Measurements from ENCODE around the gene RPL21.
"Not testable (repeated sequence)": the region's sequence is repeated elsewhere in the genome, so short reads cannot be mapped to it uniquely, and the experiment has no call there.

The RPL21 gene

DNA sequence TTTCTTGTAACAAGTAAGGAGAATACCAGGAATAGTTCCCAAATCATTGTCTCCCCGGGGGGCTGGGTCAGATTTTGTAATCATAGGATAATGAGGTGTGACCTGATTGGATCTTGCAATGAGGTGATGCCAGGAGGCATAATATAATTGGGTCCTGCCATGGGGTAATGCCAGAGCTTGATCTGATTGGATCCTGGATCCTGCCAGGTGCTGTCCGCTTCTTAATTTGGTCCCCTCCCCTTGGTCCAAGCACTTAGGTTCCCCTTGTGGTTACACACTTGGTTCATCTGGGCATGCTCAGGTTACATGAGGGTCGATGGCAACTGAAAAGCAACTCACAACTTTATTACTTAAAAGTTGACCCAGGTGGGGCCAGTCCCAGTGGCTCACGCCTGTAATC lies 39.4 kb downstream of the RPL21 start:
- no peak for DNase-seq

DNA sequence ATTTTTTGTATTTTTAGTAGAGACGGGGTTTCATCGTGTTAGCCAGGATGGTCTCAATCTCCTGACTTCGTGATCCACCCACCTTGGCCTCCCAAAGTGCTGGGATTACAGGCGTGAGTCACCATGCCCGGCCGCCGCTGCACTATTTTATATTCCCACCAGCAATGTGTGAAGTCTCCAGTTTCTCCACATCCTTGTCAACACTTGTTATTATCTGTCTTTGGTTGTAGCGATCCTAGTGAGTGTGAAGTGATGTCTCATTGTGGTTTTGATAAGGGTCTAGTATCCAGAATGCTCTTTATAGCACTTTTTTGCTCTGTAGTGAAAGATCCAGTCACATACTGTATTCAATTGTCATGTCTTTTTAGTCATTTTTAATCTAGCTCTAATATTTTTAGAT lies 40.6 kb downstream of the RPL21 start:
- DNase-seq = not testable (repeated sequence)

DNA sequence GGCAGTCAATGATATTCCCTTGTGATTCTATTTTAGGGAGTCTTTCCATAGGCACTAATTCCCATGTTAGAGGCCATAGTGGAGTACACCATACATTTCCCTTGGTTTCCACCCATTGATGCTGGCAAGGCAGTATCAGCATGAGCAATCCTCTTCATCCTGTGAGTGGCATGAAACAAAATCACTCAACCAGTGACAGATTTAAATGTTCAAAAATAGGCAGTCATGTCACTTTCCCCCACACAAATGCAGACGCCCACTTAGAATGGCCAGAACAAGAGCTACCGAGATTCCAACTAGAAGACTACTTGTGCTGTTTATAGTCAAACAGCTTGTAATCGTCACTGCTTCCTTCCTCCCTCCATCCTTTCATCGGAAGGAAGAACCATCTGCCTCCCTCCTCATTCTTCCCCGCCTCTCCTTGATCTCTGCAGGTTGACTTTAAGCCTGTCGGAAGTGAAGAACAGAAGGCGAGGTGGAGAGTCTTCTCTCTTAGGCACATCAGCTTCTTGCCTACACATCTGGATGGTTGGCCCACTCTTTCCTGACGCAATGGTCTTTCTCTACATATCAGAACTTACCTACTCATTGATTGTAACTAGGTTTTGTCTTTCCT lies 41.8 kb downstream of the RPL21 start:
- DNase-seq = no peak

DNA sequence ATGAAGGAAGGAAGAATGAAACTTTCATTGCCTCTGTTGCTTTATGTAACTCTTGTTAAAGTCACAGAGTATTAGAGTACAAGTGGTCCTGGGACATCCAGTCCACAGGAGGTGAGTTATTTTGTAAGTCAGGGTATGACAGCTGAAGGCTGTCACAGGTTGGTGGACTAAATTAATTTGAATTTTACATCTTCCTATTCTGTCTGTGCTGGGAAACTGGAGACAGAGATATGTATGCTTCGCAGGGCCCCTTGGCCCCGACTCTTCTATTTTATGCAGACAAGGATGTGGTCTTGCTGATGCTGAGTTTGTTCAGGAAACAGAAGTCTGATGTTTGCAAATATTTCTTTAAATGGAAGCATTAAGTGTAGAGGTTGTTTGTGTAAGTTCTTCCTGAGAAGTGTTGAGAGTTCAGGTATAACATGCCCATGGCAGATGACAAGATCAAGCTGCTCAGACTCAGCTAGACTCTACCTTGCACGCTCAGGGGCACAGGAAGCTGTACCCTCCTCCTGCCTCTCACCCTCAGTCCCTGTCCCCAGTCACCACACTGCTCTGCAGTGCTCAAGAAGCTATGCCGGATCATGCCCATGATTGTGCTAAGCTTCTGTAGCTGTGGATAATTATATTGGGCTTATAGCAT lies 42.6 kb downstream of the RPL21 start:
- no peak for DNase-seq

DNA sequence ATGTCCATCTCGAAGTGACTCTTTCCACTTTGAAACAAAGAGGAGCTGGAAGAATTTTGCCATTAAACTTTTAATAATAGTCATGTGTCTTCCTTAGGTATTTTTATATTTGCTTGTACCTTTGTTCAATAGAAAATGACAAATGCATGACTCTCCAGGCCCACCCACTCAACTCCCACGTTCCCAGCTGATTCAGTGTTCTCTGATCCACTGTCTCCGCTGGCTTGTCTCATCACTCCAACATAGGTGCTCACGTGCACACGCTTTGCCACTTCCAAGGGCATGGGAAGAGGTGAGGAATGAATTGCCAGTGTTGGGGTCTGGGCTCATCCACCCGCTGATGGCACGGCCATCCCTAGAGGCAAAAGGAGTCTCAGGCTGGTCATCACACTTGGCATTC lies 43.7 kb downstream of the RPL21 start:
- peak; percentile 29 for DNase-seq

DNA sequence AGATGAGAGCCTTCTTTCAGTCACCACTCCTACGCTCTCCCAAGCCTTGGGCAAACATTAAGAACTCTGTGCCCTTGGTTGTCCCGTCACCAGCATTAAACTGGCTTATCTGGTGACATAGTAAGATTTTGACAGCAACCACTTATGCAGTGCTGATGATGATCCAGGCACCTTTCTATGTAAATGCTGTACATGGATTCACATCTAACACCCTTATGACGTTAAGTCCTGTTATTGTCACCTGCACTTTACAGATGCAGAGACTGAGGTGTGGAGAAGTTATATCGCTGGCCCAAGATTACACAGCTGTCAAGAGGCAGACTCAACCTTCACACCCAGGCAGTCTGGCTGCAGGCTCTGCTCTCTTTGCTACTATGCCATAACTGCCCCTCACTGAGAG lies 44.3 kb downstream of the RPL21 start:
- no peak for DNase-seq

DNA sequence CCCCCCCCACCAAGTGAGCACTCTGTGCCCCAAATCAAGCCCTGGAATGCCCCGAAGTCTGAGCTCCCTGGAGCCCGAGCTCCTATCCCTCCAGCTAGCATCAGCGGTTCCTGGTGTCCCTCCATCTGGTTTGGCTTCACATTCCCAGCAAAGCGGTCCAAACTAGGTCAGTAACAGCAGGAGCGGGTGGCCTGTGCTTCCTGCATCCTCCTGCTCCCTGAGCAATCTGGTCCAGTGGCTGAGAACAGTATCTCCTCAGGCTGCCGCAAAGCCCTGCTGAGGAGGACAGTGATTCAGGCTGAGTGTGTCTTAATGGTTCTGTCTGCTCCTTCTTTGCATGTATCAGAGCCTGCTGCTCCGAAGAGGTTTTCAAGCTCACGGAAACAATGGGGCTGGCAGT lies 45.1 kb downstream of the RPL21 start:
- DNase-seq = no peak

DNA sequence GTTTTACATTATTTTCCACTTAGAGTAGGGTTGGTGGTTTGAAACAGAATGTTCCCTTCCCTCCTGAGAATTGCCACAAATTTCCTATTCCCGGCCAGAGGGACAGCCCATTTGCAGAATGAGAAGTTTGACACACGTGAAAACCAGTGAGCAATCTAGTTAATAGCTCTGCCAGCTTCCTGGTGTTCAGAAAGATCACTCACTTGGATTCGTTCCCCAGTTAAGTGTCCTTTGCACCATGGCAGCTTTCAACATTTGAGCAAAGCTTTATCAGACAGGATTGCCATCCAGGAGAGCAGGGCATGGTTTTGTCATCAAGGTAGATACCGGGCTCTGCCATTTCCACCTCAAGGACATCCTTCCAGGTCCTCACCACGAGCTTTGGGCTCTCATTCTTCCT lies 47.5 kb downstream of the RPL21 start:
- DNase-seq = no peak

DNA sequence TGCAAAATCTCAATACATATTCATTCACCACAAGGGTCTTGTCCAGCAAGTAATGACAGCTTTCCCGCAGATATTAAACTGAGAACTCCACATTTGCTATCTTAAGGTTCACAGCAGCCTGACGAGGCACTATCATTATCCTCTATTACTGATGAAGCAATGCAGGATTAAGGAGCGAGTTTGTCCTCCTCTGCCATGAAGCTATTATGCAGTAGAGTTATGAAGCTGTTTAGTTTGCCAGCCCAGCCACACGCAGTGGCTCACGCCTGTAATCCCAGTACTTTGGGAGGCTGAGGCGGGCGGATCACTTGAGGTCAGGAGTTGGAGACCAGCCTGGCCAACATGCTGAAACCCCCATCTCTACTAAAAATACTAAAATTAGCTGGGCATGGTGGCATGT lies 49.0 kb downstream of the RPL21 start:
- not testable (repeated sequence) for DNase-seq

DNA sequence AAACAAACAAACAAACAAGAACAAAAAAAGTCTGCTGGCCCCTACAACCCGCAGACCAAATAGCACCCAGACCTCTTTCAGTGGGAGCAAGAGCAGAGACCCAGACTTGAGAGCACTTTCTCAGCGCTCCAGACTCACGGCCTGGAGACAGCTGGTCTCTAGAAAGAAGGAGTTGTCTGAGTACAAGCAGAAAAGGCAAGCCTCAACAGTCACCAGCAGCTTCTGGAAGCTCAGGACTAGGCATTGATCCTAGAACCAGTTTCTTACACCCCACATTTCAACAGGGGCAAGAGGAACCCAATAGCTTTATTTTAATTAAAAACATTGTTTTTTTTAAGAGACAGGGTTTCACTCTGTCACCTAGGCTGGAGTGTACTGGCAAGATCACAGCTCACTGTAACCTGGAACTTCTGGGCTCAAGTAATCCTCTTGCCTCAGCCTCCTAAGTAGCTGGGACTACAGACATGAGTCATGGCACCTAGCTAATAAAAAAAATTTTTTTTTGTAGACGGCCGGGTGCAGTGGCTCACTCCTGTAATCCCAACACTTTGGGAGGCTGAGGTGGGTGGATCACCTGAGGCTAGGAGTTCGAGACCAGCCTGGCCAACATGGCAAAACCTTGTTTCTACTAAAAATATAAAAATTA lies 49.7 kb downstream of the RPL21 start:
- DNase-seq = no peak

DNA sequence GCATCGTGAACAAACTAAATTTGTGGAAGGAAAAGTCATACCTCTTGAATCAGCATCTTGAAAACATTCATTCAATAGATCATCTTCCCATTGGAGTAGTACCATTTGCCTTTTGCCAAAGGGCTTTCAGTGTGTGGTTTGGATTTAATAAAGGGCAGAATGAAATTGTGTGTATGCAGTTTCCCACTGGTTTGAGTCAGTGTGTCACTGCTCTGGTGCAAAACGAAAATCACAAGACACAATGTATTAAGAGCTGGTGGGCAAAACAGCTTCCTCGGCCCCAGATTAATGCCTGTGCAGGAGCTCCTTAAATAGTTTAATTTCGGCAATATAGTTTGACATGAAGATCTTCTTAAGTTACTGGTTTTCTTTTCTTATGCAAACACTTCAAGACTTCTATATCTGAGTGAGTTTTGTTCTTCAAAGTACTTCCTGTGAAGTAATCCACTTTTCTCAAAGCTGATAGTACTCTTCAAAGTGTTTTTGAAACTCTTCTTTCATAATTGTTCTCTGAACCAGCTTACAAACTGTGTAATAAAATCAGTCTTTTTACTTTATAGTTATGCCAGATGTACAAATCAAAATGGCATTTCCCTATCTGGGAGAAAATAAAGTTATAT lies 51.4 kb downstream of the RPL21 start:
- DNase-seq = no peak

DNA sequence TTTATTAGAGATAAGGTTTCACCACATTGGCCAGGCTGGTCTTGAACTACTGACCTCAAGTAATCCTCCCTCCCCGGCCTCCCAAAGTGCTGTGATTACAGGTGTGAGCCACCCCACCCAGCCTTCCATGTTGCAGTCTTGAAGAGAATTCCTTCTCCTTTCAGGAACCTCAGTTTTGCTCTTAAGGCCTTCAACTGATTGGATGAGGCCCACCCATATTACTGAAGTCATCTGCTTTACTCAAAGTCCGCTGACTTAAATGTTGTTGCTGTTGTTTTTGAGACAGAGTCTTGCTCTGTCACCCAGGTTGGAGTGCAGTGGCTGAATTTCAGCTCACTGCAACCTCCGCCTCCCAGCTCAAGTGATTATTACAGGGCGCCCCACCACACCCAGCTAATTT lies 52.7 kb downstream of the RPL21 start:
- no peak for DNase-seq

DNA sequence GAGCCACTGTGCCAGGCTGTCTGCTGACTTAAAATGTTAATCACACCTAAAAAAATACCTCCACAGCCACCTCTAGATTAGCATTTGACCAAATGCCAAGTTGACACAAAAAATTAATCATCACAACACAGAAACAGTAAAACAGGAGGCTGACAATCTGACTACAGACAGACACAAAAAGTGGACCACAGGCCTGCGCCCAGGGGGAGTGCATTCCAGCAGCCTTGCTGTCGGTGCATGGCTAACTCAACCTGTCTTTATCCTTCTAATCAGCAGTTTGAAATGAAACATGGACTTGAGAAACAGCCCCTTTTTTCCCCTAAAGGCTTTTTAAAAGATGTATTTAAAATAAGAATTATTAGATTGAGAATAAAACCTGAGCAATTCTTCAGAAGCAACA lies 53.3 kb downstream of the RPL21 start:
- DNase-seq = no peak

Measured in activated CD4-positive, alpha-beta T cell treated with anti-CD3 and anti-CD28 coated beads for 48 hours (primary cell).